Hepatic stellate cell (primary cell): ENCODE measurements around the gene ABCB7.
"Not testable (repeated sequence)": the region's sequence is repeated elsewhere in the genome, so short reads cannot be mapped to it uniquely, and the experiment has no call there.

Experiments used
- DNase-seq: peaks from one replicate; pipeline ENCODE4 v3.0.0; 2011; ENCODE audit warnings: low spot score

The ABCB7 gene

DNA sequence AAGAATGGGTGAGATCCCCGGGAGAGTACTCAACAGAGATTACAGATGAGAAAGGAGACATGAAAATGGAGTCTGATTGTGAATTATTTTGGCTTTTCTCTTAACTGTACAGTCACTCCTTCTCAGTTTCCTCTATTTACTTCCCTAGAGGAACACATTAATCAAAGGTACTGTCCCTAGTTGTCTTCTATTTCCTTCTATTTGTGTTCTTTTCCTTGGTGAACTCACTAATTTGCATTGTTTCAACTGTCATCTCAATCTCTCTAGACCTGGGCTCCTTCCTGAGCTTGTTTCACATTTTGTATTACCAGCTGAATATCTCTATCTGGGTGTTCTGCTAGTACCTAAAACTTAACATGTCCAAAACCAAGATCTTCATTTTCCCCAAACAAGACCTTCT lies 59.8 kb downstream of the ABCB7 start:
- DNase-seq = no peak

DNA sequence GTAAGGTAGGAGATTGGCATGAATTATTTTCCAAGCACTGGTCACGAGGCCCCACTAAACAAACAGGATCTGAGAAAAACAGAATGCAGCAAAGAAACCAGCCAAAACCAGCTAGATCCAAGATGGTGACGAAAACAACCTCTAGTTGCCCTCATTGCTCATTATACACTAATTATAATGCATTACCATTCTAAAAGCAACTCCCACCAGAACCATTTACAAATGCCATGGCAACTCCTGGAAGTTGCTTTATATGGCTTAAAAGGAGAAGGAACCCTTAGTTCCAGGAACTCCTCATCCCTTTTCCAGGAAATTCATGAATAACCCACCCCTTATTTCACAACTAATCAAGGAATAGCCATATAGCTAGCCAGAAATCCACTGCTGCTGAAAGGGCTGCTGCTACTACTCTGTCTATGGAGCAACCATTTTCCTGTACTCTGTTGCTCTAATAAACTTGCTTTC lies 69.3 kb downstream of the ABCB7 start:
- no peak for DNase-seq

DNA sequence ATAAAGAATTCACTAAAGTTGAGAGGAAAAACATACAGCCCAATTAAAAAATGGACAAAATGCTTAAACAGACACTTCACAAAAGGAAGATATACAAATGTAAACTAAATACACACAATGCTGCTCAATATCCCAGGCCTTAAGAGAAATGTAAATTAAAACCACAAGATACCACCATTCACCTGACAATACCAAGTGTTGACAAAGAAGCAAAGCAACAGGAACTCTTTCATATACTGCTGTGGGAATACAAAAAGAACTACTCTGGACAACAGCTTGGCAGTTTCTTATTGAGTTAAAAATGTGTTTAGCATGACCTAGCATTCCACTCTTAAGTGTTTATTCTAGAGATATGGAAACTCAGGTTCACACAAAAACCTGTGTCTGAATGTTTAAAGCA lies 71.3 kb downstream of the ABCB7 start:
- DNase-seq = no peak

DNA sequence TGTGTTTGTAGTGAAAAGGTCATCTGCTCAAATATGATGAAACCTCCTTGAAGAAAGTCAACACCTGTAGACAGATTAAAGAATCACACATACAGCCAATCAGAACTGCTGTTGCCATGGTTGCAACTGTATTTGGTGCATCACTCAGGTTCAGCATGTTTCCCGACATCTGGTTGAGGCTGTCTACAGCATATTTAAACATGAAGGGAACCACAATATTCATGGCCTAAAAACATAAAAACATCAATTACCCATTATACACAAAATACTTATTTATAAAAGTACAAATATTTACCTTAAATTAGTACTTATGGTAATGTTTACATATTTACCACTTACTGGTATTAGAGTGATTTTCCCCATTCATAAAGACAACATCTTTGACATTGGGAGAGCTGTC lies 79.7 kb downstream of the ABCB7 start:
- DNase-seq = no peak

DNA sequence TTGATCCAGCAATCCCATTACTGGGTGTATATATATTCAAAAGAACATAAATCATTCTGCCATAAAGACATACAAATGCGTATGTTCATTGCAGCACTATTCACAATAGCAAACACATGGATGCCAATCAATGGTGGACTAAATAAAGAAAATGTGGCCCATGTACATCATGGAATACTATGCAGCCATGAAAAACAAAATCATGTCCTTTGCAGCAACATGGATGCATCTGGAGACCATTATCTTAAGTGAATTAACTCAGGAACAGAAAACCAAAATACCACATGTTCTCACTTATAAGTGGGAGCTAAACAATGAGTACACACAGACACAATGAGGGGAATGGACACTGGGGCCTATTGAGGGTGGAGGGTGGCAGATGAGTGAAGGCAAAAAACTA lies 81.6 kb downstream of the ABCB7 start:
- DNase-seq = no peak

DNA sequence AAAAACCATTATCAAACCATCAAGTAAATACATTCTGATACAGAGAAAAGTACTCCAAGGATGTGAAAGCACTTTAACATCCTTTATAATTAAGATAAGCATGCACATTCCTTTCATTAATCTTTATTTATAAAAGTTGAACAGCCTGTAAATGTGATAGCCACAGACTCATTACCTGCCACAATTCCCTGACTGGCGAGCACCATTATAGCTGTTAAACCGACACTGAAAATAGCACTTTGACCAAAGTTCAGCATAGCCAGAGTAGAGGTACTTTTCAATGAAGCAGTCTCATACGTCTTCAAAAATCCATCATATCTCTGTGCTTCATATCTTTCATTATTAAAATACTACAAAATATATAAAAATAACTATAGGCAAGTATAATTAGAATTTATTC lies 84.7 kb downstream of the ABCB7 start:
- no peak for DNase-seq

DNA sequence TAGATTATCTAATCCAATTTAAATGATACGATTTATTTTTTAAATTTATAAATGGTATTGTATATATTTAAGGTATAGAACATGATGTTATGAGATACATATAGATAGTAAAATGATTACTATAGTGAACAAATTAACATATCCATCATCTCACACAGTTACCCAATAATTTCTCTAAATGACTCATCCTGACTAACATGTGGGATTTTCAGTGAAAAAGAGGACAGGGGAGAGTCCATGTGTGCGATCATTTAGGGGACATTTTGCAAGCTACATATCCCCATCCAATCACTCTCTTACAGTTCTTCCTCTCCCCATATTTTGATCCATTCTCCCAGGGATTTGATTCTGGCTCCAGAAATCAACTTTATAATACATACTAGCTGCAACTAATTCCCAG lies 88.2 kb downstream of the ABCB7 start:
- DNase-seq = no peak

DNA sequence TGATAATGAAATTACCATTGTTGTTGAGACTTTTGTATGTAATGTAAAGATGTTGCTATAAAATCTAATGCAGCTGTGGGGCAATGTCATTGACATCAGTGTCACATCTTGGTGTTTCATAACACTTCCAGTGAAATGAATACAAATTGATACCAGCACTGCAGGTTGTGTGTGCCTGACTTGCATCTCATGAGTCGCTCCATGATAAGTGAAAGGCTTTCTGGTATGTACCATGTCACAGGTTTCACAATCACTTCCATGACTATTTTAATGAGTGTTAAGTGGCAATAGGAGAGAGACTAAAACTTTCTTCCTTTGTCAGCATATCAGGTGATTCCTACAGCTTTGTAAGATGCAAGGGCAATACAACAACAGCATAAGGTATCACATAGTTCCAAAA lies 94.4 kb downstream of the ABCB7 start:
- no peak for DNase-seq

DNA sequence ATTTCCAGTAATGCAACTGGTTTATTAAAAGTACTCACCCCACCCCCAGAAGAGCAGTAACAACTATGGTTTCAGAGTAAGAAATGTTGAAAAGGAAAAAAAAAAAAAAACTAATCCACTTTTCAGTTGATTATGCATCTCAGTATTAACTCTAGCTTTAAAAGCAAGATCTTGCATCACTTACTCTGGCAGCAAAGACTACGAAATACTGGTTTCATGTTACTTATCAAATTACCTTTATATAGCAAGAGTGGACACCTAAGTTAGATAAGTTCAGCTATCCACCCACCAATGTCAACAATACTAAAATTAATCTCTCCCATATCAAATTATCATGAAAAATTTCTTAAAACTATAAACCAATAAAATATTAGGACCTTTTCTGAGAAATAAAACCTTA lies 105.0 kb downstream of the ABCB7 start:
- no peak for DNase-seq

DNA sequence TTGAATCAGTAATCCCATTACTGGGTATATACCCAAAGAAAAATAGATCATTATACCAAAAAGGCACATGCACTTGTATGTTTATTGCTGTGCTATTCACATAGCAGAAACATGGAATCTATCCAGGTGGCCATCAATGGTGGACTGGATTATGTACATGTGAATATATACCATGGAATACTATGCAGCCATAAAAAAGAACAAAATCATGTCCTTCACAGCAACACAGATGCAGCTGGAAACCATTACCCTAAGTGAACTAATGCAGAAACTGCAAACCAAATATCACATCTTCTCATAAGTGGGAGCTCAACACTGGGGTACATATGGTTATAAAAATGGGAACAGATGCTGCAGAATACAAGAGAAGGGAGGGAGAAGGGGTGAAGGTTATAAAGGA lies 110.7 kb downstream of the ABCB7 start:
- DNase-seq = no peak

DNA sequence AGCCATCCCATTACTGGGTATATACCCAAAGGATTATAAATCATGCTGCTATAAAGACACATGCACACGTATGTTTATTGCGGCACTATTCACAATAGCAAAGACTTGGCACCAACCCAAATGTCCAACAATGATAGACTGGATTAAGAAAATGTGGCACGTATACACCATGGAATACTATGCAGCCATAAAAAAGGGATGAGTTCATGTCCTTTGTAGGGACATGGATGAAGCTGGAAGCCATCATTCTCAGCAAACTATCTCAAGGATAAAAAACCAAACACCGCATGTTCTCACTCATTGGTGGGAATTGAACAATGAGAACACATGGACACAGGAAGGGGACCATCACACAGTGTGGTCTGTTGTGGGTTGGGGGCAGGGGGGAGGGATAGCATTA lies 111.9 kb downstream of the ABCB7 start:
- not testable (repeated sequence) for DNase-seq

DNA sequence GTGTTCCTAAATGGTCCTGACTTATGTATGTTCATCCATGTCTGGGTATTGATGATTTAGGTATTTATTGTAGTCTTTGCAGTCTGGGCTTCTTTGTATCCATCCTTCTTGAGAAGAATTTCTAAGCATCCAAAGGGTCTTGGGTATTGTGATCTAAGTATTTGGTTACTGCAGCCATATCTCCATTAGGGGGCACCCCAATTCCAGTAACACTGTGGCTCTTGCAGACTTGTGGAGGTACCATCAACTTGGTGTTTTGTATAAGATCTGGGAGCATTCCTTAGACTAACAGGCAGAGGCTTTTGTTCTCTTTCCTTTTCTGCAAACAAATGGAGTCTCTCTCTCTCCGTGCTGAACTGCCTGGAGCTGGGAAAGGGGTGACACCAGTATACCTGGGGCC lies 117.2 kb downstream of the ABCB7 start:
- no peak for DNase-seq
